HTERT RPE-1 (cell line): ENCODE measurements around the gene LAX1.

ENCODE experiments used
- in situ Hi-C: fragments of 300-500 bp; cut with MboI; formaldehyde crosslinking; loops from 4 replicates; pipeline ENCODE4 v1.14.3; 2020; ENCODE audit warnings: low sequenced_read_pairs

Gene LAX1

GRCh38 chr1:203799971-203800370 is 35.0 kb downstream of the LAX1 start:
- in situ Hi-C loops: no loop called here

- in situ Hi-C loops: no loop called here
These were observed 40.7 kb downstream of the LAX1 start for GRCh38 chr1:203805689-203806088.

GRCh38 chr1:203807196-203807595 is 42.2 kb downstream of the LAX1 start:
- in situ Hi-C loops: no loop called here

GRCh38 chr1:203813581-203814341 is 48.8 kb downstream of the LAX1 start:
- in situ Hi-C loops: no loop called here

GRCh38 chr1:203818399-203818798 is 53.4 kb downstream of the LAX1 start:
- in situ Hi-C loops: no loop called here

GRCh38 chr1:203823306-203823705 is 58.3 kb downstream of the LAX1 start:
- in situ Hi-C loops: no loop called here
